ENCODE measurements around the gene MTREX. TPM values are rescaled to one million over a fixed set of nuclear protein-coding genes. Genes with fewer than 3 reads are reported as not detected.

MTREX gene
- polyA plus RNA-seq, 3 donors, result 15.4 to 20.7 (median 18.0) TPM

GRCh38 chr5:55446640-55447351, 139.0 kb downstream of the MTREX start:
- H3K27ac ChIP-seq (ENCODE audit: low read depth, low read length), result no peak overlapping the region
- WGBS, 3 donors, result 66 to 76% (median 69%) methylated on average over 8 of the region's 8 CpGs

DNA sequence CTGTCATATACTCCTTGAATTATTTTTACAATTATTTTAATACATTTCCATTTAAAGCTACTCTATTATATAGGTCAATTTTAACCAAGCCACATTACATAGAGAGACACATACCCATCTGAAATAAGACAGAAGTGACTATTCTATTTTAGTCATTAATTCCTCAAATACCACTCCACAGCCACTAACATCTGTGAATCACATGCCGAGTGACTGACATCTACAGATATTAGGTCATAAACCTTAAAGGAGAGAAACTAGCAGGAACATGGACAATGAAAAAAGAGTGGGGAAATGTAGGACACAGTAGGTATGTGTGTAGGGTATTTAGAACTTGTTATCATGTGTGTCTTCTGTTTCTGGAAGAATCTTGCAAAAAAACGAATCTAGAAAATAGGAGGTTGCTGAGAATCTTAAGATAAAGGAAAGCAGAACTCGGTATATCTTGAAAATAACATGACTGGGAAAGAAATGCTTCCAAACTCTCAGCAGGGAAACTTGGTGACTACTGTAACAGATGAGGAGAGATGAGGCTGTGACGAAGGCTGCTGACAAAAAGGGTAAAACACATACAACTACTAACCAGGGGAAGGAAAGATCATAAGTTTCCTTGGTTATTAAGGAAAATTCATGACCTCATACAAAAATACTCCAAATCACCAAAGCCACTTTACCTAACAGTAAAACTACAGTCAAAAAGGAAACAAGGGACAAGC, 142.4 kb downstream of the MTREX start:
- H3K27ac ChIP-seq (ENCODE audit: low read depth, low read length), result no peak overlapping the region
- 79 to 89% (median 85%) methylated on average over 4 of the region's 4 CpGs for WGBS, 3 donors

DNA sequence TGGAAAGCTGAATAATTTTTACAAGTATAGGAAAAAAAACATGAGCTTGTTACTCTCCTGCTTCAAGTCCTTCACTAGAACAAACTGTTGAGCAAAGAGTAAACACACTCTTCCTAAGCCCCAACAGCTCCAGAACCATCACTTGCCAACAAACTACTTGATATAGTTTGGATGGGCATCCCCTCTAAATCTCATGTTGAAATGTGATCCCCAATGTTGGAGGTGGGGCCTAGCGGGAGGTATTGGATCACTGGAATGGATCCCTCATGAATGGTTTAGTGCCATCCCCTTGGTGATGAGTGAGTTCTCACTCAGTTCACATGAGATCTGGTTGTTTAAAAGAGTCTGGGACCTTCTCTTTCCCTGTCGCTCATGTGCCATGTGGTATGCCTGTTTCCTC, 144.2 kb downstream of the MTREX start:
- H3K27ac ChIP-seq (ENCODE audit: low read depth, low read length), result no peak overlapping the region
- WGBS, 3 donors, result 91 to 97% (median 94%) methylated on average over 2 of the region's 2 CpGs

DNA sequence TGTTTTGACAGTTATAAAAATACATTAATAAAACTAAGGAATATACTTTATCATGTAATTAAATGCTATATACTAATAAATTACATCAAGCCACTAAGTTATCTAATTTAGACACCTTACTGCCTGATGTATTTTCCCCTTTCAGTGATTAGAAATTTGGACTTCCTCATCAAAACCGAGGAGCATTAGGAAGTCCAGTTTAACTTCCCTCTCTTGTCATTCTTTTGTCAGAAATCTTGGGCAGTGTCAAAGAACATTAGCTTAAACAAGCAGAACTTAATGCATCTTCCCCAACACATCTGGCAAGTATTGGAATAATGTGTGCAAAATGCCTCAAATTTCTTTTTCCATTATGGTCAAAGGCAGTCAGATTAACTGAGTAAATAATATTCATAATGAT, 145.4 kb downstream of the MTREX start:
- no peak overlapping the region for H3K27ac ChIP-seq (ENCODE audit: low read depth, low read length)
- 29 to 65% (median 55%) methylated on average over 1 of the region's 1 CpG for WGBS, 3 donors

DNA sequence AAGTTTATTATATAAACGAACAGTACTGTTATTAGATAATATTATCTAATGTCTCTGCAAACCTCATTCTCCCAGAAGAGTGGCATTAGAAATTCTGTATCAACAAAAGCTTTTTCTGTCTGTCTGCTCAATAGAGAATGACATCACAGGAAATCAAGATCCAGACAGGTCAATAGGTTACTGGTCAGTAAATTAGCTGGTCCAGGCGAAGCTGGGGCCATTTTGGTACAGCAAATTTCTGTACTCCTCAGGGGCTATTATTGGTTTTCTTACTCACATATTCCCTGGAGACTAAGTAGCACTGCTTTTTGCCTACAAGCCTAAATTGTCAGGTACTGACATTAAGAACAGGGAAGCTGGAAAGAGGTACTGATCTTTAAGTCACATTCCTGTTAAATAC, 146.5 kb downstream of the MTREX start:
- 57 to 84% (median 69%) methylated on average over 2 of the region's 2 CpGs for WGBS, 3 donors
- H3K27ac ChIP-seq (ENCODE audit: low read depth, low read length), result no peak overlapping the region

DNA sequence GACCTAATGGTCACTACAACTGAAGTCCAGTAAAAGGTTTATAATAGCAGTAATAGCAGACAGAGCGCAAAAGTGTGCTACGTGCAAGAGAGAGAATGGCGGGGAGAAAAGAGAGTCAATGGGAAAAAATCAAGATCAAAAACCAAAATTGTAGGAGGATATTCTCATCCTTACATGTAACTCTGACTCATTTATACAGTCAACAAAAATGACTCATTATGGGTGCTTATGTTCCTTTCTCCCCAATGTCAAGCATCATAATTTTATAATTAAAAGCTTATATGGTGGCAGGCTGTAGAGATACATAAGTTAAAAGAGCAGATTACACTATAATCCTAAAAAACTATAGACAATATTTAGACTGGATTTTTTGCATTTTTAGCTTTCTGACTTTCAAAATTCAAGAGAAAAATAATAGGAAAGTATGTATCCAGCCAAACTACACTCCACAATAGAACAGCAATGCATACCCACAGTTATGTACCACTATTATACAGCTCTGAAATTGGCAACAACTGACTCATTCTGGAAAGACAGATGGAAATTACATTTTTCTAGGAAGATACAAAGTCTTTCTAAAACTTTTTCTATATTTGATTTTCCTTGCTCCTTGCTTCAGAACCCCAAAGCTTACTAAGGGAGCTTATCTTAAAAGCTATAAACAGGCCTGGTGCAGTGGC, 148.6 kb downstream of the MTREX start:
- H3K27ac ChIP-seq (ENCODE audit: low read depth, low read length), result no peak overlapping the region
- 90 to 97% (median 96%) methylated on average over 3 of the region's 3 CpGs for WGBS, 3 donors

DNA sequence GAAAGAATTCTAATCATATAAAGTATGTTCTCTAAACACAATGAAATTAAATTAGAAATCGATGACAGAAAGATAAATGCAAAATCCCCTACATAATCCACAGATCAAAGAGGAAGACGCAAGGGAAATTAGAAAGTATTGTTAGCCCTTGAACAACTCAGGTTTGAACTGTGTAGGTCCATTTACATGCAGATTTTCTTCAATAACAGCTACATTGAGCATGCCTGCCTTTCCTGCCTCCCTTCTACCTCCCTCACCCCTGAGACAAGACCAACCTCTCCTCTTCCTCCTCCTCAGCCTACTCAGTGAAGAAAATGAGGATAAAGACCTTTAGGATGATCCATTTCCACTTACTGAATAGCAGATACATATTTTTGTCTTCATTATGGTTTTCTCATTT, 151.8 kb downstream of the MTREX start:
- H3K27ac ChIP-seq (ENCODE audit: low read depth, low read length), result no peak overlapping the region

GRCh38 chr5:55463613-55464012, 155.8 kb downstream of the MTREX start:
- WGBS, 3 donors, result 95 to 100% (median 97%) methylated on average over 3 of the region's 3 CpGs
- H3K27ac ChIP-seq (ENCODE audit: low read depth, low read length), result no peak overlapping the region

More for the DNA sequence above, 151.8 kb downstream of the MTREX start:
- 80 to 98% (median 94%) methylated on average over 2 of the region's 2 CpGs for WGBS, 3 donors

GRCh38 chr5:55467862-55468551, 160.2 kb downstream of the MTREX start:
- 40 to 85% (median 72%) methylated on average over 5 of the region's 5 CpGs for WGBS, 3 donors
- no peak overlapping the region for H3K27ac ChIP-seq (ENCODE audit: low read depth, low read length)

- no peak overlapping the region for H3K27ac ChIP-seq (ENCODE audit: low read depth, low read length)
These were observed 162.1 kb downstream of the MTREX start for GRCh38 chr5:55469839-55470238.

- 80 to 88% (median 83%) methylated on average over 1 of the region's 1 CpG for WGBS, 3 donors
- H3K27ac ChIP-seq (ENCODE audit: low read depth, low read length), result no peak overlapping the region
These were observed 162.5 kb downstream of the MTREX start for GRCh38 chr5:55470282-55470681.

DNA sequence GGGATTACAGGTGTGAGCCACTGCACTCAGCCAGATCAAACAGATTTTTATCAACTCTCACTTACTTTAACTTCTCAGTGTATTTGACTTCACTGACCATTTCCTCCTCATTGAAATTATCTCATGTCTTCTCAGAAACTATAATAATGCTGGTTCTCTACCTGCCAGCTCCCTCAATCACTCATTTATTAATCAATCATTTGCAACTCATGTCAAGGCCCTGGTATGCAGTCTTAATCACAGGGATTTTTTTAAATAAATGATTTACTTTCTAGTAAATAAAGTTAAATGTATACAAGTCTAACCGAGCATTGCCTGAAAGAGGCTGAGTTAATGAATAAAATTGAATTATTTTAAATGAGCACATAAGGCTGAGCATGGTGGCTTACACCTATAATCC, 163.7 kb downstream of the MTREX start:
- 31 to 94% (median 91%) methylated on average over 1 of the region's 1 CpG for WGBS, 3 donors

GRCh38 chr5:55472642-55473041, 164.9 kb downstream of the MTREX start:
- 86 to 96% (median 93%) methylated on average over 1 of the region's 1 CpG for WGBS, 3 donors
- H3K27ac ChIP-seq (ENCODE audit: low read depth, low read length), result no peak overlapping the region

More for the DNA sequence above, 163.7 kb downstream of the MTREX start:
- H3K27ac ChIP-seq (ENCODE audit: low read depth, low read length), result no peak overlapping the region

Other genes starting within 250 kb of the MTREX start
- 1 to 10 TPM in 2 of 3 donors, under 1 TPM in 1; 0.49 to 2.7 (median 2.0) TPM for gene GZMA, start 205.3 kb upstream of the MTREX start, polyA plus RNA-seq
- 10 to 100 TPM in 1 of 3 donors, 1 to 10 TPM in 2; 4.2 to 20.7 (median 8.9) TPM for gene GPX8, start 147.8 kb upstream of the MTREX start, polyA plus RNA-seq
- gene CDC20B, start 134.8 kb upstream of the MTREX start, polyA plus RNA-seq, result not detected
- under 1 TPM; 0.06 to 0.21 (median 0.11) TPM for gene MCIDAS, start 80.7 kb upstream of the MTREX start, polyA plus RNA-seq
- 1 to 10 TPM in 1 of 3 donors, under 1 TPM in 1, not detected in 1; 0.70 to 8.2 TPM for gene CCNO, start 74.4 kb upstream of the MTREX start, polyA plus RNA-seq
- gene DHX29, start 295 bp upstream of the MTREX start, polyA plus RNA-seq, result 10 to 100 TPM in 1 of 3 donors, 1 to 10 TPM in 2; 6.8 to 12.0 (median 9.2) TPM
- 100 to 1,000 TPM in 2 of 3 donors, 10 to 100 TPM in 1; 34.3 to 276 (median 150) TPM for gene PLPP1, start 227.0 kb downstream of the MTREX start, polyA plus RNA-seq